HG02588 (cell line): ENCODE data around the gene SVIL.
"Not testable (repeated sequence)": the region's sequence is repeated elsewhere in the genome, so short reads cannot be mapped to it uniquely, and the experiment has no call there.

Experiments
- ATAC-seq: cut with Tn5 transposase; IDR thresholded peaks from one replicate; pipeline ENCODE4 v1.9.1; 2021; ENCODE audit warnings: mild to moderate bottlenecking, moderate library complexity; ENCODE audit not compliant: unreplicated experiment

The SVIL gene

DNA sequence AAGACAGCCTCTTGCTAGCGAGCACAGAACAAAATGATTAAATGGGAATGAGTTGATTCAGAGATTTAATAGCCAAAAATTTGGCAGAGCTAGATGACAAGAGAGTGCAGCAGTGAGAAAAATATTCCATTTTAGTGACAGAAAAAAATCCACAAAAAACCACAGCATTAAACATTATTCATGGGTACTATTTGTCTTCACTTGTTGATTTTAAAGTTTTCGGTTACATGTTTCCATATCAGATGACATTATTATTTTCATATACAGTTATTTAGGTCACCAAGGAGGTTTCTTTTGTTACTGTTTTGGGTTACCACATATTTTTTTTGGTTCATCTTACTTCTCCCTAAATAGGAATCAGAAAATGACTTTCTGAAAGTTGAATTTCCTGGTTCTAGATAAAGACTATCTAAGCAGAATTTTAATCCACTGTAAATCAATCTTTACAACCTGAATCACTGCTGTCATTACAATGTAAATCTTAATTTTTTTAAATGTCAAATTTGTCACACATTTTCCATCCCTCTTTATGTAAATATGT is 87.9 kb downstream of the SVIL start:
- no peak for ATAC-seq

DNA sequence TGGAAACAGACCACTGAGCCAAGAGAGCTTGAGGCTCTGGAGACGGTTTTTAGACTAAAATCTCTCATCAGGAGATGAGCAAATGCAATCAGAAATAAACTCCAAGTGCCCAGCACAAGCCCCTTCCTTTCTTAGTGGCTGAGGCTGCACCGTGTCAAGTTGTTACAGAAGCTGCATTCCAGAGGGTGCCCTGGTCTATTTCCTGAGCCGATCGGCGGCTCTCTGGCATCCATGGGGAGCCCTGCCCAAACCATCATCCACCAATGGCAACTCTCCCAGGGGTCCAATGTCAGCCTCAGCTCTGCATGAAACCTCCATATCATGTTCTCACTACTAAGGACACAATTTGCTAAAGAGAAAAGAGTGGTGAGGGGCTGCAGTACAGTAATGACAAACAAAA is 89.6 kb downstream of the SVIL start:
- no peak for ATAC-seq

DNA sequence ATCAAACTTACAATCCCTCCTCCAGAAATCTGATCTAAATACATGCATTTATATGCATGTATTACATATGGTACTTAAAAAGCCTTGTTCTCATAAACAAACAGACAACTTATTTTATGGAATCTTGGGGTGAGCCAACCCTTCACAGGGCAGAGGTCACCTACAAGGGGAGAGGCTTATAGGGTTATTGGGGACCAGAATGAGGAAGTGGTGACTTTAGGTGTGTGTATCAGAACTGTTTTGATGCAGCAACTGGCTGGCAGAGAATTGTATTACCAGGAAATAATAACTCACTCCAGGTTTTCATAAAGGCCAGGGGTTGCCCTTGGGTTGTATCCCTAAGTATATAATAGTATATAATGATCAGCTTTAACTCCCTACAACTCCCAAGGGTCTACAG is 91.1 kb downstream of the SVIL start:
- no peak for ATAC-seq

DNA sequence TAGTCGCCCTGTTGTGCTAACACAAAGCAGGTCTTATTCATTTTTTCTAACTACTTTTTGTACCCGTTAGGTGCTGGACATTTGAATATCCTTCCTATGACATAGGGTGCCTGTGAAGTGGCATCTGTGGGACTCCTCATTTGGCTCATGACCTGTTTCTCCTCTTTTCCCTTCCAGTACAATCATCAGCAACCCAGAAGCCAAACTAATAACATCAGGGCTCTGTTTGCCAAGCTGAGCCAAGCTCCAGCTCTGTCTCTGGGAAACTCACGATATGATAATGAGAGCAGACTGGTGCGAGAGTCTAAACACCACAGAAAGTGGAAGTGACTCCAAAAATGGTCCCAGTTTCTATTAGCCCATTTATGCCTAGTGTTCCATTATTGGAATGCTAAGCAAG is 92.0 kb downstream of the SVIL start:
- ATAC-seq: no peak

DNA sequence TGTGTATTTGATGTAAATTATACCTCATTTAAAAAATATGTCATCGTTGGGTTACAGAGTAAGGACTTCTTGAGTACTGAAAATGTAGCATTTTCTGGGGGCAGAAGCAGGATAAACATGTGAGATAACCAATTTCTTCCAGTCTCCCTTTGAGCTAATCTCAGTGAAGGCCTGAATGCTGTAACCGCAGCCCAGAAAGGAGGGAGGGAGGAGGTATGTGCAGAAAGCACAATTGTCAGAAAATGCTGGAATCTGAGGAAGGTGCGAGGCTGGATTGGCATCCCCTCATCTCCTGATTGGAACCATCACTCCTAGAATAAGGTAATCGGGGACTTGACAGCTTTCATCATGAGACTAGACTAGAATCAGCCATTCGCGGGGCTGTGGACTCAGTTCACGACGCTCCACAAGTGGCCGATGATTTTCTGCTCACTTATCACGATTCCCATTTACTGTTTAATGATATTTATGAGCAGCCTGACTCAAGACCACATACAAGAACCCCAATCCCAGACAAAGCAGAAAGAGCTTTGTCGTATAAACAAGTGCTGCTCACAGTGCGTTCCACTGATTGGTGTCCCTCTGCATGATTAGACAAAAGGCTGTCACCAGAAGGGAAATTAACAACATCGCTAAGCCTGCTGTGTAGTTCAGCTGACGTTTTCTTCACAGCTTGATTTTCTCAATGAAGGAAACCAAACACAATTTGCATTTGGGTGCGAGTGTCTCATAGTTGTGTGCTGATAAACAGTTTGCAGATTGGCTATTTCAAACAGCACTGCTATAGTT is 93.2 kb downstream of the SVIL start:
- no peak for ATAC-seq

DNA sequence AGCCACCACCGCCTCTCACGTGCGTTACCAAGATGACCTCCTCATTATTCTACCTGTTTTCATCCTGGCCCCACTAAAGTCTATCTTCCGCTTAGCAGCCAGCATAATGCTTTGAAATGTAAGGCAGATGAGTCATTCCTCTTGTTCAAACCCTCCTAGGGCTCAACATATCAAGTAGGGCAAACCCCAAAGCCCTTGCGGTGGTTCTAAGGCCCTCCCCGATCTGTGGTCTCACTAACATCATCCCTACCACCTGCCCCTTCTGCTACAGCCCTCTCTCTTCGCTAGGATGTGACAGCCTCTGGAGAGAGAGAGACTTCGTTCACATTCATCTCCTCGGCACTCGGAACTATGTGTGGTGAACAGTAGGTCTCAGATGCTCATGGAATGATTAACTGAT is 94.8 kb downstream of the SVIL start:
- no peak for ATAC-seq

DNA sequence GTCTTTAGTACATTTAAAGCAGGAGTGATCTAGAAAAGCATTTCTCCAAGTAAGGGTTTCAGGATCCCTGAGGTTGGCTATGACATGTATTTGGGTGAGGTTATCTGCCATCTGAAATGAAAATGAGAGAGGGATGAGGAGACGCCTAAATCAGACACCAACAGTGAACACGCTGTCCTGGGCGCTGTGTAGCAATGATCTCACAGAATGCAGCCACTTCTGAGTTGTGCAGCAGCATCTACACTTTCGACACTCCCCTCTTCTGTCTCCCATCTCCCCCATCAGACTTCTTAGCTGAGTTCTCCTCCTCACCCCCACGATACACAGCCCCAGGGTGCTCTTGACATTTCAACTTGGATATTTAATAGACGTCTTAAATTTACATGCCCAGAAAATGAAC is 95.4 kb downstream of the SVIL start:
- ATAC-seq: no peak

DNA sequence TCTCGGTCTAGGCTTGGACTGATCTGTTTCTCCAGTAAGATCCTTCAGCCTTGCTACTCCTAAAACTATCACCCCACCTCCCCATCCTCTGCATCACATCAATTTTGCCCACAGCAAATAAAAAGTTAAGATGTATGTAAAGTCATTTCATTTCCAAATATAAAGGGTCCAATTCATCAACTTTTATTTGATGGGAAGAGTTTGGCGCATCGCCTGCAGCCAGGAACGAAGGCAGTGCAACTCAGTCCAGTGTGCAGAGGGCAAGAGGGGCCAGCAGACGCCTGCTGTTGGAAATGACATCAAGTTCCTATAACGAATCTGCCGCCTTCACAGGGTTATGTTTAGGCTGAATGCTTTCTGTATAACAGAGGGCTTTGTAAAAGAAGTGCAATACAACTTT is 97.0 kb downstream of the SVIL start:
- no peak for ATAC-seq

DNA sequence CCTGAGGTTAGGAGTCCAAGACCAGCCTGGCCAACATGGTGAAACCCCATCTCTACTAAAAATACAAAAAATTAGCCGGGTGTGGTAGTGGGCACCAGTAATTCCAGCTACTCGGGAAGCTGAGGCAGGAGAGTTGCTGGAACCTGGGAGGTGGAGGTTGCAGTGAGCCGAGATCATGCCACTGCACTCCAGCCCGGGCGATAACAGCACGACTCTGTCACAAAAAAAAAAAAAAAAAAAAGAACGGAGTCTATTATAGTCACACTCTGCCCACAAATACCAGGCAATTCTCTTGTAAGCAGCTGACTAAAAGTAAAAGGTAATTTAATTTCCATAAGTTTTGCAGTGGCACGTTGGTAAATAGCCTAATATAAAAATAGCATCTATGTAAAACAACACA is 98.1 kb downstream of the SVIL start:
- not testable (repeated sequence) for ATAC-seq

DNA sequence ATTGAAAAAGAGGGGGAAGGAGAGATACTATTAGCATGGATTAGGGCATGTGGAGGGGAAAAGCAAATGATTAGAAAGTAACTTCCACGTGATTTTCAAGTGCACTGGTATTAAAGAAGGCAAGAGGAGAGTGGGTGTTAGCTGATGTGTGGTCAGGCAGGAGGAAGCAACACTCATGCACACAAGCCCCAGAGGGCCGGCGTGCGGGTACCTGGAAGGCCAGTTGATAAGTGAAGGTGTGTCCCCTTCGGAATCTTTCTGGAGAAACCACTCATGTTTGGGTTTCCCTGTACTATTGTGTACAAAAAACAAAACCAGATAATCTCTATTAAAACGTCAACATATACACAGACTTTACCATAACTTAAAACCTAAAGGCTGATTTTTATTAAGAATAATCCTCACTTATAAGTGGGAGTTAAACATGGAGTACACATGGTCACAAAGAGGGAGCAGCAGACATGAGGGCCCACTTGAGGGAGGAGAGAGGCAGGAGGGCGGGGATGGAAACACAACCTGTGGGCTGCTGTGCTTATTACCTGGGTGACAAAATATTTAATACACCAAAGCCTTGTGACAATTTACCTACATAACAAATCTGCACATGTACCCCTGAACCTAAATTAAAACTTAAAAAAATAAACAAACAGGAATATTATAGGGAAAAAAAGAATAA is 98.9 kb downstream of the SVIL start:
- ATAC-seq: no peak

DNA sequence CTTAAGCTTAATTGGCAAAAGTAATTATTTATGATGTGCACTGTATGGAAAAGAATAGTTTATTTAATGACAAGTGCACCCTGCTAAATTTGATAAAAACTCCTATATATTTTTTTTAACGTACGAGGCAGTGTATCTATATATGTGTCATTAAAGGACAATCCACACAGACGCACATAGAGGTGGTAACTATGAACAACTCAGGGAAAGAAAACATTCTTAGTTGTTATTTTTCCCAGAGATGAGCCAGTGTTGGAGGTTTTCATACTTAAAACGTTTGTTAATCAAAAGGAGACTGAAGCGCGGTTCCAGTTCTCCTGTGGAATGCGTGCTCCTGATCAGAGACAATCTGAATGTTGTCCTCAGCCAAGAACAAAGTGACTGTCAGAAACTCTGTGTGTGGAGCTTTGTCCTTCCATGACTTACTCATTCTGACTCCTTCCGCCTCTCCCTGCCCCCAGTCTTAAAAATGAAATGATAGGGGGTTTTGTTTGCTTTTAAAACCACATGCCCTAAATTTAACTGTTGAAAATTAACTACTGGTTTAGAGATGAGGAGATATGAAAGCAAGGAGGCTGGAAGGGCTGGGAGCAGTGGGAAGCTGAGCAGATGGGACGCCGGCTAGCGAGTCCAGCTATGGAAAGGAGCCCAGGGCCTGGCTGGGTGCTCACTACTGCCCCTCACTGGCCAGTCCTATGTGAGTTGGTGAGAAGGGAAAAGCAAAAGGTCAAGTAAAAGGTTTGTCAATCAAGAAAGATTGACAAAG is 99.6 kb downstream of the SVIL start:
- ATAC-seq: no peak

DNA sequence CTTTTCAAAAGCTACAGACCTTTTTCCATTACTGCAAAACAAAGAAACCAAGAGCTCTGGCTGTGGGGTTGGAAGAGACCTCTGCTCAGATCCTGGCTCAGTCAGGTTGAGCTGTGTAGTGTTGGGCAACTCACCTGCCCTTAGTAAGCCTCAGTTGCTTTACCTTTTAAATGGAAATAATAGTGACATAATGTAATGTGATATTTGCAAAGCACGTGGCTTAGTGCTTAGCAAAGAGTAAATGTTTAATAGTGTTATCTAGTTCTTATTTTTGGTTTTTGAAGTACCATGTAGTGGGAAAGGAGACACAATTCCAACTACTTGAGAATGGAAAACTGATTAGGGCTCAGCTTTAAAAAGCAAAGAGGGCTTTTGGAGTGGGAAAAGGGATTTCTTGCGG is 100.2 kb downstream of the SVIL start:
- no peak for ATAC-seq

DNA sequence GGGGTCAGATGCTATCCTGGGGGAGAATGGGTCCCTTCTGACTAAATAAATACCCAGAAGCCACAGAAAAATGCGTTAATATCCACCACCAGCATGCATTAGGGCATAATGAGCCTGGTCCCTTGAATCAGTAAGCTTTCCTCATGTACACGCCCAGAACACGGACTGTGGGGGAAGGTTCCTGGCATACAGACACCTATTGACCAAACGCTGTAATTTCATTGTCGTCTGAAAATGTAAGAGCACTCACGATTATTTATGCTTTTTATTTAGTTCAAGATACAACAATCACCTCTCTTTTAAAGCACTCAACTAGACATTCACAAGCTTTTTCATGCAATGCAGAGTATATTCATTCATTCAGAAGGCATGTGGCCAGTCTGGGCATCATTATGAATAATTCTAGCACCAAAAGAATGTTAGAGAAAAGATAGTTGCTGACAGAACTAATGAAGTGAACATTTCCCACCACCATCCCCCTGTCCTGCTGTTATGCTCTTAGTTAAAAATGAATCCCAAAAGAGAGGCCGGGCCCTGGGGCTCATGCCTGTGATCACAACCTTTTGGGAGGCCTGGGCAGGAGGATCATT is 101.0 kb downstream of the SVIL start:
- no peak for ATAC-seq

DNA sequence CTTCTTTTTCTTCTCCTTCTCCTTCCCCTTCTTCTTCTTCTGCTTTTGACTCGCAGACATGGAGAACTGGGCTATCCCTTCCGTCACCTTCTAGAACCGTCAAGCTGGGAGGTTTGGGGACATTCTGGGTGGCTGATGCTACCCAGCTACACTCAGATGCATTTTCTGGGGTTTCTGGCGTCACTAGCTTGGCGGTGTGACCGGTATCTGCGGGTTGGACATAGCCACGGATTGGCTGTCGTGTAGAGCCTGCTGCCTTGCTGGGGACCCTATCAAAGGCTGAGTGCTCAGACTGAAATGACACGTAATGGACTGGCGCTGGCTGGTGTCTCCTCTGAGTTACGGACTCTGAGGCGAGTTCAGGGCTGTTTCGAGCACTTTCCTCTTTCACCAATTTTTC is 101.7 kb downstream of the SVIL start:
- ATAC-seq: no peak

DNA sequence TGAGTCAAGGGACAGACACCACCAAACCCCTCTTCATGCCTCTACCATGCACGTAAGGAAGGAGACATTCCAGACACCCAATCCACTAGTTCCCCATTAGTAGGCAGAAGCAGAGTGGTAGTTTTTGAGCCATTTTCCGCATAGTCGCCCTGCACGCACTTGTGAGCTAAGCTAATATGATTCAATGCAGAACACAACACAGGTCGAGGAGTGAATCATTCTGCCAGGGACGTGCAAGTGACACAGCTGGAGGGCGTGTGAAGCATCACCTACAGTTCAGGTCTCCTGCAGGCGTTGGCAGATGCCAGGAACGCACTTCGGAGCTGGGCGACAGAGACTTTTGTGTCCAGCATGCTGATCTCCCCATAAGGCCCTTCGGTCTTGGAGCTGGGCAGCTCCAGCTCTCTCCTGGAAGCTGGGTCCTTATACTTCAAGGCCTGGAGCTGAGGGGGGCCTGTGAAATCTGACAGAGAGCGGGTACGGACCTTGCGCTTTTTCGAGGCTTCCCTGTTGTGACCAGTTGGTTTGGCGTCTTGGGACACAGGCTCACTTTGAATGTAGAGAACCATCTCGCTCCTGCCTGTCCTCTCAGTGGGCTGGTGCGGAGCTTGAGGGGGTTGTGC is 102.4 kb downstream of the SVIL start:
- ATAC-seq: no peak

DNA sequence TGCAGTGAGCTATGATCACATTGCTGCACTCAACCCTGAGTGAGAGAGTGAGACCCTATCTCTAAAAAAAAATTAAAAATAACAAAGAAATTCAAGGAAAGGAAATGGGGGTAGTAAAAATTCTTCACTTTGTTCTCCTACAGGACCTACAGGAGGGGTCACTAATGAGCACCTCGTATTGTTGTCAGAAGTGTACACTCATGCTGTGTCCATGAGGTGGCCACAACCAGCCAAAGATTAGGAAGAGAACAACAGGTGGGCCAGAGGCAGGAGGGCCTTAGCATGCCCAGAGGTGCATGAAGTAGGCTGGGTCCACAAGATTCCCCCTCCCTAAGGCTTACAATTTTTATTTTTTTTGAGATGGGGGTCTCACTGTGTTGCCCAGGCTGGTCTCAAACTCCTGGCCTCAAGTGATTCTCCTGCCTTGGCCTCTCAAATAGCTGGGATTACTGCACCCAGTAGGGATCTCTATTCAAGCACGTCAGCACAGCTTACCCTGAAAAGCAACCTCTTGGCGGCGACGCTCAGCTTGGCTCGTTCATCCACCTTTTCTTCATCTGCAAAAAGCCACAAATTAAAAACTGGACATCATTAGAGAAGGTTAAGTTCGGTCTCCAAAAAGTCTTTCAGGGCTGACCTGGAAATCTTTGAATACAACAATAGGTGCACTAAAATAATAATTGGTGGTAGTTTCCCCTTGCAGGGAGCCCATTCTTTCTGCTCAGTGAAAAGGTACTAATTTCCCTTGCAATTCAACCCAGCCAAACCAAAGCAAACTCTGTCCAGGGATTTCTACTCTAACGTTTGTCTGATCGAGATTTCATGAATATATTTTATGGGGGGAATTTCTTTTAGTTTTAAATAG is 104.4 kb downstream of the SVIL start:
- no peak for ATAC-seq

DNA sequence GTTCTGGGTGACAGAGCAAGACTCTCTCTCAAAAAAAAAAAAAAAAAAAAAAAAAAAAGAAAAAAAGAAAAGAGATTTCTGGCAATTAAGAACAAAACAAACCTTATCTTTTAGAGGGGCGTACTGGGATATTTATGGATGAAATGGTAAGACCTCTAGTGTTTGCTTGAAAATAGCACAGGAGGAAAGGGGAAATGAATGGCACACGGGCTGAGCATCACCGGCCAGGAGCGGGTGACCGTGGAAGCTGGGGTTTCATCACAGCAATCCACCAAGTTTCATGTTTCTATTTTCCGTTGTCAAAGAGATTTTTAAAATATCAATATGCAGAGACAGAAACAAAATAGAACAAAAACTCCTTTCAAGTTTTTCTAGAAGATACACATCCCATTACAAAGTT is 105.6 kb downstream of the SVIL start:
- ATAC-seq: no peak

DNA sequence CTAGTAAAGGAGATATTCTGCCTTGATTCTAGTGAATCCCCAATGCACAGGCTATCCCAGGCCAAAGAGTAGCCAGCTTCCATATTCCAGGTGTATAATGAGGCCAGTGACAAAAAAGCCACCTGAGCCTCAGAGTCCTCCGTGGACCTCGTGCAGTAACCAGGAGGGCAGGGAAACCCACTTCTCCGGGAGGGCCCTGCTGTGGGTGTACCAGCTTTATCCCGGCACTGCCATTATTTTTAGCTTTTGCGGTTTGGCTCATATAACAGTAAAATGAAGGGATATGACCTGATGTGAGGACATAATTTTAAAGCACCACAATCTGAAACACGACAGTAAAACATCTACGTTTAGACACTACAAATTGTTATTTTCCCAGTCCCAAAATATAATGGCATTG is 109.0 kb downstream of the SVIL start:
- no peak for ATAC-seq

DNA sequence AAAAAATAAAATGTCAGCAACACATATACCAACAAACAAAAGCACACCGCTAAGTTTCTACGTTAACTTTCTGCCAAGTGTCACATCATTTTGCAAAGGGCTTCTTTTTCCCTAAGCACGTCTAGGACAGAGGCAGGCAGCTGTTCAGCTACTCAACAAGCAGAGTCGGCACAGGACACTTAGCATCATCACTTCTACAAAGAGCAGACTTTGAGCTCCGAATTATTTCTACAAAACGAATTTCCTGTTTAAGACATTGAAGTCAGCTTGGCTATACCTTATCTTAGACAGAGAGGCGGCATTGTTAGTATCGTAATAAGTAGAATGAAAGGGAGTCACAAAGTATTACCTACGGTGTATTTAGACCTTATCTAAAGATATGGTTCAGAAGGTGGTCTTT is 110.1 kb downstream of the SVIL start:
- no peak for ATAC-seq

DNA sequence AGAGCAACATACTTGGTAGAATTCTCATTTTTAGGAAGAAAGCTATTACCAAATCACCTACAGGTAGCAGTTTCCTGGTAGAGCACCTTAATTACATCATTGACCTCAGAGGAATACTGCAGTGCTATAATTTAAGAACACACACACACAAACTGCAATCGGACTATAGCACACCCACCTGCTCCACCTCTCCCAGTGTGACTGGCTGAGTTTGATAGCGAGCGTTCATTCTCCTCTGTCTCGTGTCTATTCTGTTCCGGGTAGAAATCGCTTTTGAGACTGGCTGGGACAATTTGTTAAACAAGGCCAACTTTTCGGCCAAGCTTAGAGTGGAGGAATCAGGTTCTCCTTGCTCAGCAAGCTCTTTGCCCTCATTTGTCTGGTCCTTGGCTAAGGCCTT is 110.5 kb downstream of the SVIL start:
- ATAC-seq: no peak
